SK-N-MC (cell line): Measurements from ENCODE around the gene SPAG6.

Experiments
- EZH2 ChIP-seq: fragments of 200-600 bp; sonication (generic); IDR thresholded peaks from one replicate; pipeline ENCODE4 v1.6.1; 2017; ENCODE audit warnings: antibody characterized with exemption
- POLR2AphosphoS5 ChIP-seq: IDR thresholded peaks from 2 replicates; pipeline ENCODE4 v1.6.1; 2012; ENCODE audit warnings: mild to moderate bottlenecking, low read depth, low read length, borderline replicate concordance

GRCh38 chr10:22344781-22345300 is 455 bp upstream of the SPAG6 start:
- TF ChIP-seq EZH2: no peak
- TF ChIP-seq POLR2AphosphoS5: no peak
